ENCODE results near the gene LIMK1.

- TF ChIP-seq POLR2AphosphoS5 (IDR thresholded peaks at IDR 0.05; ENCODE audit: low read depth, low read length) (no peak), POLR2A (IDR thresholded peaks at IDR 0.05; ENCODE audit: low read depth, low read length) (no peak)
These were observed 25.6 kb upstream of the LIMK1 start for GRCh38 chr7:74057987-74058386.
